GM12801 (cell line): Measurements from ENCODE around the gene GAS7.

Experiments used
- CTCF ChIP-seq: IDR thresholded peaks from one replicate; pipeline ENCODE4 v1.5.1; 2011; ENCODE audit warnings: control low read depth; ENCODE audit not compliant: insufficient read length; ENCODE audit errors: extremely low read depth

GAS7 gene

GRCh38 chr17:9886141-9886930 is 312.1 kb downstream of the GAS7 start:
- no peak for TF ChIP-seq CTCF

- TF ChIP-seq CTCF: no peak
These were observed 315.0 kb downstream of the GAS7 start for GRCh38 chr17:9883451-9883850.

- no peak for TF ChIP-seq CTCF
These were observed 317.8 kb downstream of the GAS7 start for GRCh38 chr17:9880582-9880999.

GRCh38 chr17:9878786-9879525 is 319.4 kb downstream of the GAS7 start:
- no peak for TF ChIP-seq CTCF

GRCh38 chr17:9878356-9878755 is 320.1 kb downstream of the GAS7 start:
- no peak for TF ChIP-seq CTCF

- no peak for TF ChIP-seq CTCF
These were observed 323.0 kb downstream of the GAS7 start for GRCh38 chr17:9875441-9875840.

- no peak for TF ChIP-seq CTCF
These were observed 323.7 kb downstream of the GAS7 start for GRCh38 chr17:9874722-9875121.
